ENCODE results near the gene APPL2.

The APPL2 gene

GRCh38 chr12:105221583-105222283 is 14.2 kb downstream of the APPL2 start:
- DNase-seq: no peak

- DNase-seq: no peak
These were observed 15.1 kb downstream of the APPL2 start for GRCh38 chr12:105220929-105221290.

GRCh38 chr12:105220150-105220928 is 15.6 kb downstream of the APPL2 start:
- no peak for DNase-seq

- no peak for DNase-seq
These were observed 16.5 kb downstream of the APPL2 start for GRCh38 chr12:105219261-105220028.

DNA sequence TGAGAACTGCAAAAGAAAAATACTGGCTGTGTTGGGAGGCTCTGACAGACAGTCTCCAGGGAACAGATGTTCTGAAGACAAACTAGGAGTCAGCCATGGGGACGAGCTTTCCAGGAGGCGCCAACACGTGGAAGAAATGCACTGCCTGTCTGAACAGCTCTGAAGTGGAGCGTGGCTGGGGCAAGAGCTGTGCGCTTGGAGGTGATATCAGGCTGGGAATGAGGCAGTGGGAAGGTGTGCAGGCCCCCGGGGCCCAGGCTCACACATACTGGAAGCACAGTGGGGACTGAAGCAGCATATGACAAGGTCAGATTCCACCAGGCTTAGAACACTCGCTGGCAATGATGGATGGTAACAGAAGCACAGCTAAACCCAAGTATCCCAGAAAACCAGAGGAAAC is 17.5 kb downstream of the APPL2 start:
- DNase-seq: no peak

DNA sequence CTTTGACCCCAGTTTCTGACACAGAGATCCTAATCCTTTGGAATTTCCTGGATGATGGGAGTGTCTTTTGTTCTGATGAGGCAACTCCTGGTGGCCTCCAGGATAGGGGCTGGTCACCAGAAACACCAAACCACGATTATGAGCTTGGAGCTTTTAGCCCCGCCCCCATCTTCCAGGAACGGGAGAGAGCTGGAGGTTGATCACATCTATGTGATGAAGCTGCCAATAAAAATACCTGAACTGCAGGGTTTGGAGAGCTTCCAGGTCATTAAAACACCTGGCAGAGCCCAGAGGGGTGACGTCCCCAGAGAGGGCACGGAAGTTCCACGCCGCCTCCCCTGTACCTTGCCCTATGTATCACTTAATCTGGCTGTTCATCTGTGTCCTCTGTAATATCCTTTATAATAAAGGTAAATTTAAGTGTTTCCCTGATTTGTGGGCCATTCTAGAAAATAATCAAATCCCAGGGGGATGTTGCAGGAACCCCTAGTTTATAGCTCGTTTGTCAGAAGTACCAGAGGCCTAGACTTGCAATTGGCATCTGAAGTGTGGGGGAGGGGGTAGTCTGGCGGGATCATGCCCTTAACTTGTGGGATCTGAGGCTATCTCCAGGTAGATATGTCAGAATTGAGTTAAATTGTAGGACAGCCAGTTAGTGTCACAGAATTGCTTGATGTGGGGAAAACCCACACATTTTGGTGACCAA is 21.2 kb downstream of the APPL2 start:
- peak; percentile 75 for DNase-seq

DNA sequence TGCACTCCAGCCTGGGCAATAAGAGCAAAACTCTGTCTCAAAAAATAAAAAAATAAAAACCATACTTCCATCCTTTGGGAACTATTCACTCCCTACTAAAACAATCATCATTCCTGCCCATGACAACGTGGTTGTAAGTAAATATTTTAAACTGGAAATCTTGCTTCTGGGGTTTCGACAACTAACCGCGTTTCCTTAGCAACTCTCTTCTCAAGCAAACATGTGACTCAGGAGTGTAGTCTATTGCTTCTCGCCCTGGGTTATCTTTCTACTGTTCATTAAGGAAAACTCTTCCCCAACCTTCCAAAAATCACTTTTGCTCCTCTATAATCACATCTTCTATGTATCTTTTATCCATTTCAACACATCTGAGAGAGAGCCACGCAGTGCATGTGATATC is 21.8 kb downstream of the APPL2 start:
- no peak for DNase-seq

GRCh38 chr12:105212438-105212837 is 23.5 kb downstream of the APPL2 start:
- DNase-seq: peak; percentile 76

DNA sequence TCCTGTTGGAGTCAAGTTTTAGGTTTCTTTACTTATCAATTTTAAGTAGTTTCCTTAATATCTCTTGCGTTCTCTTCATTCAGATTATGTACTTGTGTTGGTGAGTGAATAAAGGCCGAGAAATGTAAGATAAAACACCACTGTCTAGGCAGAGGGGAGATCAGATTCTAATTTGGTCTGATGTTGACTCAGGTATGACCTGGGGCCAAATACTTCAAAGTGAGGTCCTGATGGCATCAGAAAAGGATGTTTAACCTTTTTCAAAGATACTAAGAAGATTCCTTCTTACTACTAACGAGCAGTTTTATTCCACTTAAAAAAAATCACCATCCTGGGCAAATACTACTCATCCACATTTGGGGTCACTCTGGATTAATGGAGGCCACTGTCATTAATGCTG is 26.9 kb downstream of the APPL2 start:
- no peak for DNase-seq

DNA sequence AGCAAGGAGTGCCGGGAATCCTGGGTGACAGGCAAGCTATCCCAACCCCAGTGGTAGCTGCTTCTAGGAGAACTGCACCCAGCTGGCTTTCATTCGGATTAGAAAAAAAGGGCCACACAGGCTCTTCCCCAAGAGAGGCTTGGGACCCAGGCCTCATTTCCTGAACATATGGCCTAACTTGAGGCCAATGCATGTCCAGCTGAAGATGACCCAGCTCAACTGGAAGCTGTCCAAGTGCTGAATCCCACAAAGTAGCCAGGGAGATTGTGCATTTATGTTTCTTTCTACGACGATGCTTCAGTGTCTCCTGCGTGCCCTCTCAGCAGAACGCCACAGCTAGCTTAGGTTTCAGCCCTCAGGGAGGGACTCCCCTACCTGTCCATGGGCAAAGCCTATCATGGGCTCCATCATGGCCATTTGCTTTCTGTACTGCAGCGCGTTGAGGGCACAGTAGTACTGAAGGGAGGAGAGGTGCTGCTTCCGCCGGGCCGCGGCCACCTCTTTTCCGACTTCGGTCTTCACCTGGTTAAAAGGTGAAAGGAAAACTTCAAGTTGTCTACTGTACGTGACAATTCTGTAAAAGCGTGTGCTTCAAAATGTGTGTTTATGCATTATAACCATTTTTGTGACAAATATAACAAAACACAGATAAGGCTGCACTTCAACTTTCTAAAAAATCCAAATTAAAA is 29.1 kb downstream of the APPL2 start:
- no peak for DNase-seq

DNA sequence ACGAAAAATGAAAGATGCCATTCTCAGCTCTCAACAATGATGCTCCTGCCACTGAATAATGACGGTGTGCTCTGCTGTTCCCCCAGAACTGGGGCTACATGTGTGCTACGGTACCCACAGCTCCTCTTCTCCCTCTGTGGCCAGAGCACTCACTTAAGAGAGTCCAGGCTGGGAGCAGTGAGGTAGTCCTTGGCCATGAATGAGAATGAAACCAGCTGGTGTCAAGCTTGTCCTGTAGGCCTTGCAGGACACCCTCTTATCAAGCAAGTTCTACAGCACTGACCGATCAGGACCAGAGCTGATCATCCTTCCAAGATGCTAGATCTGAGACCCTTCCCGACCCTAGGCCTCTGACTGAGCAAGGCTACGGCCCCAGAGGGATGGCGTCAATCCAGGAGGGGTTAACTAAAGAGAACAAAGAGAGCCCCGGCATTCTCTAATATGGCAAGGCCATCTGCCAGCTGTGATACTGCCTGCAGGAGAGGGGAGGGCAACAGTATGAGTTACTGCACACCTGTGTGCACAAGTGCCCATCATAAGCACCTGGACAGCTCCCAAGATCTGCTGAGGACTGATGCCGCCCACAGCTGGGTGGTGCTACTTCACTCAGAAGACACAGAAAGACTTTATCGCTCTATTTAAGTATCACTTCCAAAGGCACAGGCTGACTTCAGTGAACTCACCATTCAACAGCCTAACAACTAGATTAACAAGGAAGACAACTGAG is 30.5 kb downstream of the APPL2 start:
- no peak for DNase-seq

GRCh38 chr12:105204916-105205315 is 31.1 kb downstream of the APPL2 start:
- peak; percentile 61 for DNase-seq

- DNase-seq: no peak
These were observed 31.8 kb downstream of the APPL2 start for GRCh38 chr12:105204127-105204526.

DNA sequence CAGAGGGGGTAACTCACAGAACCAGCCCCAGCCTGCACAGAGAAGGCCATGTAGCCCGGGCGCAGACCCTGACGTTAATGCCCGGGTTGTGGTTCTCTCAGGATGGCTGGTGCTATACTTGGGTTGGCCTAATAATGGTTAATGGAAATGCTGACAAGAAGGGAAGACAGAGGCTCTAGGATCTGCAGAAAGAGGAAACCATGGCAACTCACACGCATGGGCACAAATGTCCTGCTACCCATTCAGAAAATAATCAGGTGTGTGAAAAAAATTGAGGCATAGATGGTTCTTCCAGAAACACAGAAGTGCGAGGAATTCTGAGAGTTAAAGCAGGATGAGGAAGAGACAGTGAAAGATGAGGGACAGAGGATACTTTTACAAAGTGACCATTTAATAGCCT is 33.8 kb downstream of the APPL2 start:
- no peak for DNase-seq

DNA sequence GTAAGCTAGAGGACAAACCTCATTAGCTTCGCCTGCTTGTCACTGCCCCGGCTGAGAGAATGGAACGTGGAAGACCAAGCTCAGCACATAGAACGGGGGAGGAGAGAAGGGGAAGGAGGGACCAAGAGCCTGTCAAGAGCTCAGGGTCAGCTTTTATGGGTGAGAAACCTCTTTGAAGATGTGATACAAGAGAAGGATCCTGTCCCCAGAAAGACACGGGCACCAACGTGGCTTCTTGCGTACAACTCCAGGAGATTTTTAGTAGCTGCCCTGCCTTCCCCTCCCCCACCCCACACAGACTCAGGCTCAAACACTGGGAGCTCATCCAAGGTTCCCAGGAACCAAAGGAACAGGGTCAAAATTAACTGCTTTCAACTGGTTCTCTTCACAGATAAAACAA is 34.7 kb downstream of the APPL2 start:
- DNase-seq: no peak

DNA sequence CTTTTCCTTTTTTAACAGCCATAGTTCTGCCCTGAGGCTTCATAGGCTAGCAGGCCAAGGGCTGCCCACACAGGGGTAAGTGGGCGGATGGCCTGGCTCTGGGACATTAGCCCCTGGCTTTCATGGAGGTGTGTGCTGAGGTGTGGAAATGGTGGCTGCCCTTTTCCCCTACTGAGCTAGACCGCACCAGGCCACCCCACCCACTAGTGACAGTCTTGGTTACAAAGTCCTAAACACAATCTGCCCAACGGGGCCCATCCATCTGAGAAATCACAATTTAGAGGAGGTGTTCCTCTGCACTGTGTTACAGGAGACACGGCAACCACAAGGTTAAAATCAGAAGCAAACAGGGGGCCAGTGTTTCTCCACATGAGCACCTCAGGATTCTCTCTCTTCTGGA is 35.6 kb downstream of the APPL2 start:
- no peak for DNase-seq

- no peak for DNase-seq
These were observed 37.0 kb downstream of the APPL2 start for GRCh38 chr12:105198961-105199360.

DNA sequence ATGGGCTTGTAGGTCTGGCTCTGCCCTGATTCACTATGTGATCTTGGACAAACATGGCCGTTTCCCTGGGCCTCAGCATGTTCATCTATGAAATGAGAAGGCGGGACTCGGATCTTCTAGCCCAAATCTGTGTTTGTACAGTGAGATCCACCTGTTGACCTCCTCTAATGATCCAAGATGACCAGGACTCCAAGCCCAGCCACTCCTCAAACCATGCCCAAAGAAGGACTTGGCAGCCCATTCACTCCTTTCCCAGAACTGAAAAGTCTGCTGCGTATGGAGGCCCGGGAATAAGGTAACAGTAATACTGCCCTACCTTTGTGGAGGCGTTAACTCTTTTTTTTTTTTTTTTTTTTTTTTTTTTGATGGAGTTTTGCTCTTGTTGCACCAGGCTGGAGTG is 39.9 kb downstream of the APPL2 start:
- no peak for DNase-seq

DNA sequence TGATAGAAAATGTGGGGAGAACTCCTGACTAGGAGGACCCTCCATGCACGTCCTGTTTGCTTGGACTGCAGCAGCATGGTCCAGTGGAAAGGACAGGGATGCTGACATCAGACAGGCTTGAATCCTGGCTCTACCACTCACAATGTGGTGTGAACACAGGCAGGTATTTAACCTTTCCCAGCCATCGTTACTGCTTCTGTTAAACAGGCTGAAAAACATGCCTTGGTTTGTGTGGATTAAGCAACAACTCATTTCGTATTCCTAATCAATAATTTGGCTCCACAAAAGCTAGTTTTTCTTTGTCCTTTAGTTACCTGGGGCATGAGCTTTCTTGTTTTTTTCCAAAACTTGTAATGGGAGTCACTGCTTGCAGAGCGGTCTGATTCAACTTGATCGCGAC is 41.0 kb downstream of the APPL2 start:
- DNase-seq: no peak

DNA sequence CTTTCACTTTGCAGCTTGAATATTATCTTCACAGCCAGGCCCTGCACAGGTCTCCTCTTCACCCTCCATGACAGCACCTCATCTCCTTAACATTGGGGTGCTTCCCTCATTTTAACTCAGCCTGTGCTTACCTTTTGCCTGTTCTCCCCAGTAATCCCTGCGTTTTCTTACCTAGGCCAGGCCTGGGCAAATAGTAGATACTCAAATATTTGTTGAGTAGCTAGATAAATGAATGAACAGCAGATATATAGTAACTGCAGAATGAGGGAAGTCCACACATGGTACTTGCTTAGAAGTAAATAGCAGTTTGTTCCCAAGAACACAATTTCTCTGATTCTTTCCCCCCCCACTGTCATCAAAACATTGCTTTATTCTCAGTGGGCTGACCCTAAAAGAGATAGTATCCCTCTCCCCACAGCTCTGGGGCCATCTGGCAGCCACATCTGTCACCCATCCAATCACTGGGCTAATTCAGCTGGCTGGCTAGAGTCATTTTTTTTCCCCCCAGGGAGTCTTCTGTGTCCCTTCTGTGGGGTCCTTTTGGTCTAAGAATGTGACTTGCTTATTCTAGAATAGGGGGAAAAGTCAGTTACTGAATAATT is 43.2 kb downstream of the APPL2 start:
- no peak for DNase-seq

DNA sequence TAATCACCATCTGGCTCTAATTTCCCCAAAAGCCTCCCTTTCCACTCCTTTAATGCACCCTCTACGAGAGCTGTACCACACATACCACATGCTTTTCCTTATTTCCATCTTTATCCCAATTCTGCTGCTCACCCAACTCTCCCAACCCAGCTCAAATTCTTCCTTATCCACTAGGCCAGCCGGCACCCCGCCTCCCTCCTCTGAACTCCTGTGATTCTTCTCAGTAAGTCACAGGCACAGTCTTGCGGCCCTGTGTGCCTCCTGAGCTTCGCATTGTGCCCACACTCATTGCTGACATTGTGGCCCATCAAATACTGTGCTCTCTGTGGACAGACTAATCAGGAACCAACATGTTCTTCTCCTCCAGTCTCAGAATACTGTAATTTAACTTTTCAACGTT is 45.4 kb downstream of the APPL2 start:
- no peak for DNase-seq

DNA sequence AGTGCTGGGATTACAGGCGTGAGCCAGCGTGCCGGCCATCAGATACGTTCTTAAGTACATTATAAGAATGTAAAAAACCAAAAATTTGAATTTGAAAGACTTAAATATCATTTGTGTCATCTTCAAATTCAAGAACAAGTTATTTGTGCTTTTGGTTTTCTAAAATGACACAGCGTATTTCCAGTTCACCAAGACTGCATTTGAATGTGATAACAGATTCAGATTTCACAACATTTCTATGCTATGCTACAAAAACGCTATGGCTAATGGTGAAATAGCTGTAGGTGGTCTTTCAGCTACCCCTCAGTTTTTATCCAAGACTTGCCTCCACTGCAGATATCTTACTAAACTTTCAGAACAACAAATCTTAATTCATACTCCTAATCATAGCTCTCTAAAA is 46.7 kb downstream of the APPL2 start:
- DNase-seq: no peak

All from HCEC 1CT (cell line).